Dedifferentiated amniotic fluid mesenchymal stem cell (primary cell): ENCODE data around the gene TBCK.
"Not testable (repeated sequence)": the region's sequence is repeated elsewhere in the genome, so short reads cannot be mapped to it uniquely, and the experiment has no call there.

Experiments used
- DNase-seq: peaks from one replicate; pipeline ENCODE4 v3.0.0-alpha.2; 2016; ENCODE audit errors: extremely low spot score

TBCK gene

DNA sequence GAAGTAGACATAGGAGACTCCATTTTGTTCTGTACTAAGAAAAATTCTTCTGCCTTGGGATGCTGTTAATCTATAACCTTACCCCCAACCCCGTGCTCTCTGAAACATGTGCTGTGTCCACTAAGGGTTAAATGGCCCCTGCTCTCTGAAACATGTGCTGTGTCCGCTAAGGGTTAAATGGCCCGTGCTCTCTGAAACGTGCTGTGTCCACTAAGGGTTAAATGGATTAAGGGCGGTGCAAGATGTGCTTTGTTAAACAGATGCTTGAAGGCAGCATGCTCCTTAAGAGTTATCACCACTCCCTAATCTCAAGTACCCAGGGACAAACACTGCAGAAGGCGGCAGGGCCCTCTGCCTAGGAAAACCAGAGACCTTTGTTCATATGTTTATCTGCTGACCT, 5.8 kb upstream of the TBCK start:
- DNase-seq = not testable (repeated sequence)

DNA sequence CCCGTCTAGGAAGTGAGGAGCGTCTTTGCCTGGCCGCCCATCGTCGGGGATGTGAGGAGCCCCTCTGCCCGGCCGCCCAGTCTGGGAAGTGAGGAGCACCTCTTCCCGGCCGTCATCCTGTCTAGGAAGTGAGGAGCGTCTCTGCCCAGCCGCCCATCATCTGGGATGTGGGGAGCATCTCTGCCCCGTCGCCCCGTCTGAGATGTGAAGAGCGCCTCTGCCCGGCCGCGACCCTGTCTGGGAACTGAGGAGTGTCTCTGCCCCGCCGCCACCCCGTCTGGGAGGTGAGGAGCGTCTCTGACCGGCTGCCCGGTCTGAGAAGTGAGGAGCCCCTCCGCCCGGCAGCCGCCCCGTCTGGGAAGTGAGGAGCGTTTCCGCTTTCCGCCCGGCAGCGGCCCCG, 5.2 kb upstream of the TBCK start:
- DNase-seq = not testable (repeated sequence)

DNA sequence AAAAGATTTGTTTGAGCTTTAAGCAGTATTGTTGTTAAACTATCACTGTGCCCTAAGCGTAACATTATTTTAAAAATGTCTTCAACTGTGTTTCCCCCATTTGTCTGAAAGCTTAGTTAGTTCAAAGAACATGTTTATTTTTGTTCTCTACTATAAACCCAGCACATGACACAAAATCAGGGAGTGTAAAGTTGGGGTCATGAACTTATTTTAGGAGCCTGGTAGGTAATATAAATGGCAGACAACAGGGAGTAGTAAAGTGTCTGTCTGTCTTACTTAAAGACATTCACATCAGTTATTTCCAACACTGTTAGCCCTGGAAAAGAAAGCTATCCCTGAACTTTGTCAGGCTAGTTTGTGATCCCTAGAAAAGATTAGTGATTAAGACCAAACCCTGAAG, 4.2 kb upstream of the TBCK start:
- no peak for DNase-seq

DNA sequence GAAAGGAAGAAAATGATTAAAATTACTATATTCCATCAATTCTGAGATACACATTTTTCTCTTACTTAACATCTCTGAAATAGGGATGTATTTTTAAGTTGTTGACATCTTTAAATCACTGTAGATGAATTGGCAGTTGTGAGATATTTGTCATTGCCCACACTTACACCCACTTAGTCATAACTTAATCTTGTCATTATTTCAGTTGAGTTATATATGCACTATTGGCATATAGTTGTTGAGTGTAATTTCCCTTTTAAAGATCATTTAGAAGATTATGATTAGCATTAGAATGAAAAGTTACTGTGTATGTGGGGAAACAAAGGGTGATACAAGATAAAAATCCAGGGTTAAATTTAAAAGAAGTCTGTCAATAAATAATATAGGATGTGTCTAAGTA, 2.5 kb upstream of the TBCK start:
- no peak for DNase-seq

DNA sequence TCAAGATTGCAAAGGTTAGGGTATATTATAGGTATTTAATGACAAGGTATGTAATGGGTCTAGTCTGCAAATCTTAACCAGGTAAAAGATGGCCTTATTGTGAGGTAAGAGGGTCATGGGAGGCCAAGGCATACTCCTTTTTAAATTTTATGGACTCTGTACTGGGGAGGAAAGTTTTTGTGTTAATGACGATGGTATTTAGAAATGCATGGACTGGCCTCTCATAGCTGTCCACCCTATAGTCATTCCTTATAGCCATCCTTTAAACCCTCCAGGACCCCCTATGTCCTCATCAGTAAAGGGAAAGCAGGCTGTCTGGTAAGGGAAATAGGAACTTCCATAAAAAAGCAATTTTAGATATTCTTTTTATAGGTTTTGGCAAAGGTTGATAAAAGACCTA, 1.8 kb upstream of the TBCK start:
- DNase-seq = no peak

DNA sequence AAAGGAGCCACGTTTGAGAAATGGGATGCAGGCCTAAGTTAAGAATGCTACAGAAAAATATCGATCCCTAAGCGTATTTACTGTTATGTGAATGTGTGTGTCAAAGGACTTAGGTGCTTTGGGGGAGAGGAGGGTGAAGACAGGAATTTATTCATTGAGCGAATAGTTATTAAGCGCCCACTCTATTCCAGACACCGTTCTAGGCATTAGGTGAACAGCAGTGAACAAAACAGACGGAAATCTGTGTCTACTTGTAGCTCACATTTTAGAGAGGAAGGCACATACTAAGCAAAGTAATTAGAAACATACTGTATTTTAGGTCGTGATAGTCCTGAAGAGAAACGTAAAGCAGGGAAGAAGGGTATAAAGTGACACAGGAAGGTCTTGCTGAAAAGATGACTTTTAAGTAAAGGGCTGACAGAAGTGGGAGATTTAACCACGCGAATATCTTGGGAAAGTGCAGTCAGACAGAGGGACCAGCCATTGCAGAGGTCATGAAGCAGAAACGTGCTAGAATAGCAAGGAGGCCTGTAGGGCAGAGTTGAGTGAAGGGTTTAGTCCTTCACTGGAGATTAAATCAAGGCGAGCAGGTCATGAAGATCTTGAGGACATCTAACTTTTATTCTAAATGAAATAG, 882 bp upstream of the TBCK start:
- DNase-seq = no peak

DNA sequence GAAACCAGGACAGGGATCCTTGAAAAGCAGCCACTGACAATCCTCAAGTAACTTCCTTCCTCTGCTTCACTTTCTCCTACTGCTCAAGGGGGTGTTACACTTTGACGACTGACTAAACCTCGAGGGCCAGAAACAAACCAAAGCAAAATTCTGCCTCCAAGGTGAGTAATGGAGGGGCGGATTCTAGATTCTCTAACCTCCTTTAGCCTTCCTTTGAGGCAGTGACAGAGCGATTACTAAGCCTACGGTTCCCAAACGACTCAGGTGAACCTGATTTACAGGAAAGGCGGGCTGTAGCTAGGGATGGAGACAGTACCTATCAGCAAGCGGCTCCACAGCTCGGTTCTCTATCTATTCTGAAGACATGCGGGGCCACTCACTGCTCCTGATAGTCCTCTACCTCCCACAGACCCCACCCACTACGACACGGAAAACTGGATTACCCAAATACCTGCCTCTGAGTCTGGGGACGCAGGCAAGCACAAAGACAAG, 487 bp downstream of the TBCK start:
- DNase-seq = no peak

DNA sequence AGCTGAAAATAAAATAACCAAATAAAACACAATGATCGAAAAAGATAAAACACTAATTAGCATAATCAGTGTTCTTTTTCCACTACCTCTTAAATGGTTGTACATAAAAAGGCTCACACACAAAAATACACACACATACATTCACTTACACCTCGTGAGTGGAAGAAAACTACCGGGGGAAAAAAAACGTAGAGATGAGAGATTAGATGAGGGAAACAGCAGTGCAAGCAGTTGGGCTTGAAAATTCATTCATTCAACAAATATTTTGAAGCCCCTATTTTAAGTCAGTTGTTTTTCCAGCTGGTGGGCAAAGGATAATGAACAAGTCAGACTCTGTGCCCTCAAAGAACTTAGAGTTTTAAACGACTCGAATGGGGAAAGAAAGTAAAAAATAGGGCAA, 1.0 kb downstream of the TBCK start:
- no peak for DNase-seq

DNA sequence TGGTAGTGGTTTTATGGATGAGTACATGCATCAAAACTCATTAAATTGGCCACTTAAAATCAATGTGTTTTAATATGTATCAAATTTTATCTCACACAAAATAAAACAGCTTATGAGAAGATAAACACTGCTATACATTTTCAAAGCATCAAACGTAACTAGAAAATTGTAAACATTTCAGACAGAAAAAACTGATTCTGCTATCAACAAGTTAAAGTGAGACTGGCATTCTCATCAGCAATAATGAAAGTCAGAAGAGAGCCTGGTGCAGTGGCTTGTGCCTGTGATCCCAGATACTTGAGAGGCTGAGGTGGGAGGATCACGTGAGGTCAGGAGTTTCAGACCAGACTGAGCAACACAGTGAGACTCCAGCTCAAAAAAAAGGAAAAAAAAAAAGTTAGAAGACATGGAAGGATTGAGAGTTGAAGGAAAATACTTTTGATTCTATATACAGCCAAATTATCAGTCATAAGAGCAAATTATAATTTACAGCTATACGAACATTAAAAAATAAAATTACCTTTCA, 2.9 kb downstream of the TBCK start:
- DNase-seq = no peak

DNA sequence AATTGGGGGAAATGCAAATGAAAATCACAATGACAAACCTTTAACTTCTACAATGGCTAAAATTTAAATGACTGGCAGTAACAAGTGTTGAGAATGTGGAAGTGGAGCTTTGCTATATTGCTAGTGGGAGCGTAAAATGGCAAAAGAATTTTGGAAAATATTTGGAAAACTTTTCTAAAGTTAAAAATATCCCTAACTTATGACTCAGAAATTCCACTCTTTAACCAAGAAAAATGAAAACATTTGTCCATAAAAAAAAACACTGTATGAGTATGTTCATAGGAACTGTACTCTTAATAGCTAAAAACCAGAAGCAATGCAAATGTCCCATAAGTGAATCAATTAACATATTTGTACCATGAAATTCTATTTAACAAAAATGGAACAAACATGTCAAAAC, 3.6 kb downstream of the TBCK start:
- peak; percentile 86 for DNase-seq

DNA sequence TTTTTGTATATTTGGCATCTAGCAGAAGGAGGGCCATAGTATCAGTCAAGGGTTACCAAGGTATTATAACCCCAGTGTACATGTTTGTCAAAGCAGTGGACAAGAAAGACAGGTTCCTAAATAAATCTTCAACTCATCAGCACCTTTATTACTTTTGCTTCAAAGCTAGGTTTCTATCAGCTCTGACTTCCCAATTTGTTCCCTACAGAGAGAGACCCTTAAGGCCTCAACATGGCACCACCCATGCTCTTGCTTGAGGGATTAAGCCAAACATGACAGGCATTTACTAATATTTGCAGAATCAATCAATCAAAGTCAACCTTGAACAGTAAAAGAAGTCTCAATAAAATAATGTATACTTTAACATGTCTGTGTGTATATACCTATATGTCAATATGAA, 9.4 kb downstream of the TBCK start:
- DNase-seq = no peak

DNA sequence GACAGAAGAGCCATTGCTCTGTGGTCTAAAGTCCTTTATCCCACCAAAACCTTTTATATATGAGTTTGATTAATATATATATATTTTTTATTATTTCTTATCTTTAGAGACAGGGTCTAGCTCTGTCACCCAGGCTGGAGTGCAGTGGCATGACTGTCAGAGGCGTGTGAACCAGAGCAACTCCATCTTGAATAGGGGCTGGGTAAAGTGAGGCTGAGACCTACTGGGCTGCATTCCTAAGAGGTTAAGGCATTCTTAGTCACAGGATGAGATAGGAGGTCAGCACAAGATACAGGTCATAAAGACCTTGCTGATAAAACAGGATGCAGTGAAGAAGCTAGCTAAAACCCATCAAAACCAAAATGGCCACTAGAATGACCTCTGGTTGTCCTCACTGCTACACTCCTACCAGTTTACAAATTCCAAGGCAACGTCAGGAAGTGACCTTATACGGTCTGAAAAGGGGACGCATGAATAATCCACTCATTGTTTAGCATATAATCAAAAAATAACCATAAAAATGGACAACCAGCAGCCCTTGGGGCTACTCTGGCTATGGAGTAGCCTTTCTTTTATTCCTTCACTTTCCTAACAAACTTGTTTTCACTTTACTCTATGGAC, 10.5 kb downstream of the TBCK start:
- no peak for DNase-seq

DNA sequence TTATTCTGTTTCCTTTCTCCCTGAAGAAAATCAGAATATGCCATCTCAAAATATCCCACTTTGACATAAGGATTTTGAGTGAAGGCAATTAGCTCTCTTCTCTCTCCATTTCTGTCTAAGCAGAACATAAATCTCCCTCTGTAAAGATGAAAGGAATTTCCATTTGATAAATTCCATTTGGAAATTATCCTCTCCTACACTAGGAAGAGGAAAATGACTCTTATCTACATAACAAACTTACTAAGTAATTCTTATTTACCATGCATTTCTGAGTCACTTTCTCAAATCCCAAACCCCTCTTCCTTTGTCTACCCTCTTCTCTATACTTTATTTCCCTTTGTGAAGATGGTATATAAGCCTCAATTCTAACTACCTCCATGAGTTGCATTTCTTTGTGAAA, 11.4 kb downstream of the TBCK start:
- no peak for DNase-seq

DNA sequence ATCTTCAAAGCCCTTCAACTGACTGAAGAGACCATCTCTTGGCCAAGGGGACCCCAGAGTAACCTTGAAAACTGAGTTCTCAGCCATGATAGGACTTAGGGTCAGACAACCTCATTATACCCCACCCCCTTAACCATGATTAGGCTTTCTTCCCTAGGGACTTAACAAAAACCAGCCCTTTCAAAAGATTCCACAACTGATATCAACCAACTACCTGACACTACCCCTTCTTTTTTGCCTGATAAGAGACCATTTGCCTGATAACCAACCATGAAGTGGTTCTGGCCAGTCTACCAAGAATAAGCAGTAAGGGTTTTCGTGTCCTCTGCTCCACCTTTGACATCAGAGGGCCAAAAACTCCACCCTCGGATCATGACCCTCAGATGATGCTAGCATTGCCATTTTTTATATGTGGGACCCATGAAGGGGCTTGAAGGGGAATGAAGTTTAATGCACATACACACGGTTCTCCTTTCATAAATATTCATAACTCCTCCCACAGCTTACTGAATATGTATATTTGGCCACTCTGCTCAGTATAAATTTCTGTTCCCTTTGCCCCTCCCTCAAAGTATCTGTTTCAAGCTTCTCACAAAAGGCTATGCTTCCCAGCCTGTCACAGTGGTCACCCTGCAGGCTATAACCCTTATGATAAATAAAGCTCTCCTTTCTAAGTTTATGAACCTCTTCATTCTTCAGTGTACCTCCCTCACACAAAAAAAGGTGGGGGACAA, 12.3 kb downstream of the TBCK start:
- no peak for DNase-seq

DNA sequence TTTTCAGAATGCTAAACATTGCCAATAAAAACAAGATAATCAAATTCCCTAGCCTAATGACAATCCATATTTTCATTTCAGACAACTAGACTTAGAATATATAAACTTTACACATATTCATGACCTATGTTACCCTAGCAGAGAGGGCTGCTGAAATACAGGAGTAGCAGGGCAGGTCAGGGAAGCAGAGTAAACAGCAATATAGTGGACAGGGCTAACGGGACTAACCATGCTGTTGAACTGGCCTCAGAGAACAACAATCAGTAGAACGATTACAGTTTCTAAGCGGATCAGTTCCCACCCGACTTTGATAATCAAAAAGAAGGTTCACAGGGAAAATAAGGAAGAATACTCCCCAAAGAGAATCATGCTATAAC, 14.0 kb downstream of the TBCK start:
- no peak for DNase-seq

DNA sequence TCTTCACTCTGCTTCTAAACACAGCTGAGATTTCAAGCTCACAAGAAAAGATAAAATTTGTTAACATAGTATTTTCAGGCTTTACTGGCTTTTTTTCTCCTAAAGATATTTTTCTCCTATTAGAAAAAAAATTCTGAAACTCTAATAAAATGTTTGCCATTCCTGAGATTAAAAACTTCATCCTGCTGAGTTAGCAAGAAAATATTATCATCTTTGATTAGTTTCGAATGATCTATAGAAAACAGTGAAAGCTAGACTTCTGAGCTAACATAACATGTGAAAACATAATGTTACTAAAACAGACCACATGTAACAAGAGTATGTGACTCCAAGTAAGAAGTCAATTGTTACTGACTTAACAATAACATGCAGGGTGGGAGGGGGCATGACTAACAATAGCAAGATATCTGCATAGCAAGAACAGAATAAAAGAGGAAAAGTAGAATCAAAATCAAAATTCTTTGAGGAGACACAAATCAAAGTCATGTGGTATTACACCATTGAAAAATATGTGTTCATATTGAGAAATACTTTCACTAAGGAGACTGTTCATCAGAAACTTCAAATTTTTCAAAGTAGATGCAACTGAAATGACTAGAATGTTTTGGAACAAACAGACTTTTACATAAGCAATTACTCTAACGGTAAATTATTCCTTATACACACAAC, 14.5 kb downstream of the TBCK start:
- DNase-seq = peak; percentile 55

DNA sequence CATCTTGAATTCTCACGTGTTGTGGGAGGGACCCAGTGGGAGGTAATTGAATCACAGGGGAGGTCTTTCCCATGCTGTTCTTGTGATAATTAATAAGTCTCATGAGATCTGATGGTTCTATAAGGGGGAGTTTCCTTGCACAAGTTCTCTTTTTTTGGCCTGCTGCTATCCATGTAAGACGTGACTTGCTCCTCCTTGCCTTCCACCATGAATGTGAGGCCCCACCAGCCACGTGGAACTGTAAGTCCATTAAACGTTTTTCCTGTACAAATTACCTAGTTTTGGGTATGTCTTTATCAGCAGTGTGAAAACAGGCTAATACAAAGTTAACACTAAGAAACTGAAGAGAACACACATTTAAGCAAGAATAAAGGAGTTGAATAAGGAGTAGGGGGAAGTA, 16.0 kb downstream of the TBCK start:
- no peak for DNase-seq

DNA sequence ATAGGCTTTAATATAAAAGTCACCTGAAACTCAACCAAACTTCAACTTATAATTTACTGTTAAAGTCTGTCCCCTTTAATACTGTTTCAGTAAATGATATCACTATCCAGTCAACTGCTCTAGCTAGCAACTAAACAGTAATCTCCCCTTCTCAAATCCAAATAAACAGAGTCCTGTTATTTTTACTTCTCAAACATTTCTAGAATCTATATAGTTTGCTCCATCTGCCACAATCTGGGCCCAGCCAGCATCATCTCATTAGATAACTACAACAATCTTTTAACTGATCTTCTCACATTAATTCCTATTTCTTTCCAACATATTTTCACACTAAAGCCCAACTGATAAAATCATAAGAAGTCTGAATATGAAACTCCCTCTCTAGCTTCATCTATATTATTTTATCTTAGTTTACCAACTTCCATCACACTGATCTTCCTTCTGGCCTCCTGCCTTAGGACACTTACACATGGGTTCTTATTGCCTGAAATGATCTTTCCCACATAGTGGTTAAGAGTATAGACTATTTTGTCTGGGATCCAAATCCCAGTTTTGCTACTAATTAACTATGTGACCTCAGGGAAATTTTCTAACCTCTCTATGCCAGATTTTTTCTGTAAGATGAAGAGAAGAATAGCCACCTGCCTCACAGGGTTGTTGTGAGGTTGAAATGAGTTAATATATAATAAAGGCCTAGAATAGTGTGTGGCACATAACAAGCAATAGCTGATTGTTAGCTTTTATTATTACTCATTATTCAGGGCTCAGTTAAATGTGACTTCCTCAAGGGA, 18.6 kb downstream of the TBCK start:
- DNase-seq = no peak

DNA sequence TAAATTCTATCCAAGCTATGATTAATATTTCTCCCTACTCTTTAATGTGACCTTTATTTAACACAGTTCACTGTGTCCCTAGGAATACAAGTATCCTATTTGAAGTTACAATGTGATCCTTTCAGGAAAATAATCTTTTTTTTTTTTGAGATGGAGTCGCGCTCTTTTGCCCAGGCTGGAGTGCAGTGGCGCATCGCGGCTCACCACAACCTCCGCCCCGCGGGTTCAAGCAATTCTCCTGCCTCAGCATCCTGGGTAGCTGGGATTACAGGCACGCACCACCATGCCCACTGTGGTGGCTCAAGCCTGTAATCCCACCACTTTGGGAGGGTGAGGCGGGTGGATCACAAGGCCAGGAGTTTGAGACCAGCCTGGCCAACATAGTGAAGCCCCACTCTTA, 21.9 kb downstream of the TBCK start:
- DNase-seq = no peak

DNA sequence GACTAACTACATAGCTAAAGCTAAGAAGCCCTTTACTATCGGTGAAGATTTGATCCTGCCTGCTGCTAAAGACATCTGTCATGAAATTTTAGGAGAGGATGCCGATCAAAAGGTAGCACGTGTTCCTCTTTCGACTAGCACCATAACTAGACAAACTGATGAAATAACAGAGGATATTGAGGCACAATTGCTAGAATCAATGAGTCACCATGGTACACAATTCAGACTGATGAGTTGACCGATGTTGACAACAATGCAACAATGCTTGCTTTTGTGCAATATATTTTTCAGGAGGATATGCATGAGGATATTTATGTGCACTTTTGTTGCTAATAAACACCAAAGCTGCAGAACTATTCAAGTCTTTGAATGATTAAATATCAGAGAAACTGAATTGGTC, 24.3 kb downstream of the TBCK start:
- no peak for DNase-seq

DNA sequence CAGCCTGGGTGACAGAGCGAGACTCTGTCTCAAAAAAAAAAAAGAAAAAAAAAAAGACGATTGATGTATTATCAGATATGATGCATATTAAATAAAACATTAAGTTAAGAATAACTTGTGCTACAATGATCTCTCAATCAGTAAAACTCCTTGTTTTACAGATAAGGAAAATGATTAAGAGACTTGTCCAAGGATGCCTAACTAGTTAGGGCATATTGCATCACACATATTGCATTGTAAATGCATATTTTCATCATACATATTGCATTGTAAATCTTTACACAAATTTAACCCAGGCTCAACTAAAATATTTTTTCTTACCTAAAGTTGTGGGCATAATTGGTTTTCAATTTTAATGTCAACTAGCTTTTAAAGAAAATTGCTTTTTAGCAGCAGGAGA, 26.3 kb downstream of the TBCK start:
- DNase-seq = no peak
